ENCODE data around the gene TPRA1. TPM values are rescaled to one million over a fixed set of nuclear protein-coding genes. Genes with fewer than 3 reads are reported as not detected.

Gene TPRA1
- total RNA-seq, 1 experiment from 2014 or later: 35.1 TPM

DNA sequence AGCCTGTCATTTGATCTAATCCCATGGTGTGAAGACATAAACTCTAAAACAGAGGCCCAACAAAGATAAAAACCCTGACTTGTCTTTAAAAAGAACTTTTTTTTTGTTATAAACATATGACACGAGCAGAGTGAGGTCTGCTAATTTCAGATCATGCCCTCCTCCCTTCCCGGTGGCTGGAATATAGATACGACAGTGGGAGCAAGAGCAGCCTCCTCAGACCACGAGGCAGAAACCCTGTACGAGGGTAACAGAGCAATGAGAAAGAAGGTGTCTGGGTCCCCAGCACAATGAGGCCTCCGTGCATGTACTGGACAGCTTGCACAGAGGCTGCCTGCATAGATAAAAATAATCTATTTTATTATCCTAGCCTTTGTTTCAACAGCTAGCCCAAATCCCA lies 5.8 kb downstream of the TPRA1 start (continued):
- no peak for TF ChIP-seq SP1 (IDR thresholded peaks at IDR 0.05; ENCODE audit: low read depth)
- no peak for TF ChIP-seq SRF (IDR thresholded peaks at IDR 0.05; ENCODE audit: low read depth)

DNA sequence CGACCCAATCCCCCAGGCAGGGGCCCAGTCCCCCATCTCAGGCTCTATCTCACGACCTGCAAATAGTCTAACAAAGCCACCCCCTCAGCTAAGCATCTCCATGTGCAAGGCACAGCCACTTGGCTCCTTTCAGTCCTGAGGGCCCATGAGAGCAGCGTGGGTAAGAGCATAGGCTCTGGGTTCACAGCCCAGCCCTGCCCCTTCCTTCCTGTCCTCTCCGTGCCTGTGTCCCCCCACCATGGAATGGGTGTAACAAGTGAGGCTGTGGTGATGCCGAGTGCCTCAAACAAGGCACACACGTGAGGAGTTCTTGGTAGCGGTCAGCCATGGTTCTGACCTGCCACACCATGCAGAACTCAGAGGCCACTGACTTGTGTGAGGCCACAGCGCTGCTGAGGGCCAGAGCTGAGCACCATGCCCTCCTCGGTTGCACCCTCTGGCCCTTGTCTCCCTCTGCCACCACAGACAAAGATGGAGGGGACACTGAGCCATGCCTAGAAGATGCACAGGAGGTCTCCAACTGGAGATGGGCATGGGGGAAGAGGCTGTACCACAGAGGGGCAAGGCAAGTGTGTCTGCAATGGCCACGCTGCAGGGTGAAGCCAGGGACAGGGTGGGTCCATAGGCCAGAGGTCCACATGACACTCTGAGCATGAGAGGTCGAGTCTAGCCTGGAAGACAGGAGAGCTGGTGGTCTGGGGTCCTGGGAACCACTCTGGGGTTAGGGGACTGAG lies 10.0 kb downstream of the TPRA1 start:
- intact Hi-C loops (cut with micrococcal nuclease): no loop called here
- no peak for ATAC-seq
- no peaks in the 10 kb centered on the region for H4K20me1 ChIP-seq (ENCODE audit: insufficient read depth)
- POLR2A ChIA-PET: no interaction called here
- no peaks in the 10 kb centered on the region for H3K27me3 ChIP-seq (ENCODE audit: insufficient read depth, low read length)
- no peak overlapping the region for H3K4me2 ChIP-seq (ENCODE audit: low read length)
- no peak for DNase-seq (ENCODE audit: low read depth, low spot score)
- CTCF ChIA-PET: no interaction called here
- BruUV-seq (replicated peaks): no TSS peak
- no peak overlapping the region for H3K27ac ChIP-seq (ENCODE audit: low read depth, low read length)
- RAD21 ChIA-PET (ENCODE audit: low non-redundant PET in 1 of 2, low total read pairs in 2 of 2, uncharacterized antibody in 2 of 2, unreplicated experiment in 2 of 2): no interaction called here
- H3K4me1 ChIP-seq (ENCODE audit: control insufficient read depth in 1 of 2, insufficient read depth in 2 of 2, low read length in 2 of 2): no peaks in the 10 kb centered on the region; a peak in 1 of 4 replicates
- no peaks in the 10 kb centered on the region for H3K9me2 ChIP-seq (ENCODE audit: insufficient read depth)
- H3K79me2 ChIP-seq (ENCODE audit: insufficient read depth, low read length): peaks cover 26% of the 10 kb centered on the region
- H2AFZ ChIP-seq (ENCODE audit: low read depth, low read length, poor library complexity, severe bottlenecking): no peak overlapping the region
- no peak overlapping the region for H3K4me3 ChIP-seq (replicated peaks in 1 of 2; ENCODE audit: low read depth in 1 of 2, low read length in 2 of 2)
- peaks cover 0 to 7% of the 10 kb centered on the region in 2 experiments; a peak in 1 of 4 replicates for H3K36me3 ChIP-seq (ENCODE audit: control insufficient read depth in 1 of 2, insufficient read depth in 2 of 2, low read length in 2 of 2)
- TF ChIP-seq CEBPB (IDR thresholded peaks at IDR 0.05; ENCODE audit: low read depth): no peak
- TF ChIP-seq ZFX (IDR thresholded peaks at IDR 0.05): no peak
- TF ChIP-seq SRF (IDR thresholded peaks at IDR 0.05; ENCODE audit: low read depth): no peak
- TF ChIP-seq, protein P1, sequence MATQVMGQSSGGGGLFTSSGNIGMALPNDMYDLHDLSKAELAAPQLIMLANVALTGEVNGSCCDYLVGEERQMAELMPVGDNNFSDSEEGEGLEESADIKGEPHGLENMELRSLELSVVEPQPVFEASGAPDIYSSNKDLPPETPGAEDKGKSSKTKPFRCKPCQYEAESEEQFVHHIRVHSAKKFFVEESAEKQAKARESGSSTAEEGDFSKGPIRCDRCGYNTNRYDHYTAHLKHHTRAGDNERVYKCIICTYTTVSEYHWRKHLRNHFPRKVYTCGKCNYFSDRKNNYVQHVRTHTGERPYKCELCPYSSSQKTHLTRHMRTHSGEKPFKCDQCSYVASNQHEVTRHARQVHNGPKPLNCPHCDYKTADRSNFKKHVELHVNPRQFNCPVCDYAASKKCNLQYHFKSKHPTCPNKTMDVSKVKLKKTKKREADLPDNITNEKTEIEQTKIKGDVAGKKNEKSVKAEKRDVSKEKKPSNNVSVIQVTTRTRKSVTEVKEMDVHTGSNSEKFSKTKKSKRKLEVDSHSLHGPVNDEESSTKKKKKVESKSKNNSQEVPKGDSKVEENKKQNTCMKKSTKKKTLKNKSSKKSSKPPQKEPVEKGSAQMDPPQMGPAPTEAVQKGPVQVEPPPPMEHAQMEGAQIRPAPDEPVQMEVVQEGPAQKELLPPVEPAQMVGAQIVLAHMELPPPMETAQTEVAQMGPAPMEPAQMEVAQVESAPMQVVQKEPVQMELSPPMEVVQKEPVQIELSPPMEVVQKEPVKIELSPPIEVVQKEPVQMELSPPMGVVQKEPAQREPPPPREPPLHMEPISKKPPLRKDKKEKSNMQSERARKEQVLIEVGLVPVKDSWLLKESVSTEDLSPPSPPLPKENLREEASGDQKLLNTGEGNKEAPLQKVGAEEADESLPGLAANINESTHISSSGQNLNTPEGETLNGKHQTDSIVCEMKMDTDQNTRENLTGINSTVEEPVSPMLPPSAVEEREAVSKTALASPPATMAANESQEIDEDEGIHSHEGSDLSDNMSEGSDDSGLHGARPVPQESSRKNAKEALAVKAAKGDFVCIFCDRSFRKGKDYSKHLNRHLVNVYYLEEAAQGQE (IDR thresholded peaks at IDR 0.05; ENCODE audit: low read depth): no peak
- TF ChIP-seq, protein P2, sequence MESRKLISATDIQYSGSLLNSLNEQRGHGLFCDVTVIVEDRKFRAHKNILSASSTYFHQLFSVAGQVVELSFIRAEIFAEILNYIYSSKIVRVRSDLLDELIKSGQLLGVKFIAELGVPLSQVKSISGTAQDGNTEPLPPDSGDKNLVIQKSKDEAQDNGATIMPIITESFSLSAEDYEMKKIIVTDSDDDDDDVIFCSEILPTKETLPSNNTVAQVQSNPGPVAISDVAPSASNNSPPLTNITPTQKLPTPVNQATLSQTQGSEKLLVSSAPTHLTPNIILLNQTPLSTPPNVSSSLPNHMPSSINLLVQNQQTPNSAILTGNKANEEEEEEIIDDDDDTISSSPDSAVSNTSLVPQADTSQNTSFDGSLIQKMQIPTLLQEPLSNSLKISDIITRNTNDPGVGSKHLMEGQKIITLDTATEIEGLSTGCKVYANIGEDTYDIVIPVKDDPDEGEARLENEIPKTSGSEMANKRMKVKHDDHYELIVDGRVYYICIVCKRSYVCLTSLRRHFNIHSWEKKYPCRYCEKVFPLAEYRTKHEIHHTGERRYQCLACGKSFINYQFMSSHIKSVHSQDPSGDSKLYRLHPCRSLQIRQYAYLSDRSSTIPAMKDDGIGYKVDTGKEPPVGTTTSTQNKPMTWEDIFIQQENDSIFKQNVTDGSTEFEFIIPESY (IDR thresholded peaks at IDR 0.05; ENCODE audit: extremely low read depth, insufficient replicate concordance, low read length): no peak
- no peak for TF ChIP-seq EZH2phosphoT487 (IDR thresholded peaks at IDR 0.05; ENCODE audit: borderline replicate concordance)
- no peak for TF ChIP-seq CBX3 (IDR thresholded peaks at IDR 0.05; ENCODE audit: low read depth)
- TF ChIP-seq, protein P3, sequence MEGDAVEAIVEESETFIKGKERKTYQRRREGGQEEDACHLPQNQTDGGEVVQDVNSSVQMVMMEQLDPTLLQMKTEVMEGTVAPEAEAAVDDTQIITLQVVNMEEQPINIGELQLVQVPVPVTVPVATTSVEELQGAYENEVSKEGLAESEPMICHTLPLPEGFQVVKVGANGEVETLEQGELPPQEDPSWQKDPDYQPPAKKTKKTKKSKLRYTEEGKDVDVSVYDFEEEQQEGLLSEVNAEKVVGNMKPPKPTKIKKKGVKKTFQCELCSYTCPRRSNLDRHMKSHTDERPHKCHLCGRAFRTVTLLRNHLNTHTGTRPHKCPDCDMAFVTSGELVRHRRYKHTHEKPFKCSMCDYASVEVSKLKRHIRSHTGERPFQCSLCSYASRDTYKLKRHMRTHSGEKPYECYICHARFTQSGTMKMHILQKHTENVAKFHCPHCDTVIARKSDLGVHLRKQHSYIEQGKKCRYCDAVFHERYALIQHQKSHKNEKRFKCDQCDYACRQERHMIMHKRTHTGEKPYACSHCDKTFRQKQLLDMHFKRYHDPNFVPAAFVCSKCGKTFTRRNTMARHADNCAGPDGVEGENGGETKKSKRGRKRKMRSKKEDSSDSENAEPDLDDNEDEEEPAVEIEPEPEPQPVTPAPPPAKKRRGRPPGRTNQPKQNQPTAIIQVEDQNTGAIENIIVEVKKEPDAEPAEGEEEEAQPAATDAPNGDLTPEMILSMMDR (IDR thresholded peaks at IDR 0.05 in 2 of 3, conservative IDR thresholded peaks at IDR 0.05 in 1 of 3; ENCODE audit: borderline replicate concordance in 1 of 3, insufficient read depth in 1 of 3, low read depth in 2 of 3, low read length in 2 of 3): no peak
- TF ChIP-seq FOSL1 (IDR thresholded peaks at IDR 0.05; ENCODE audit: low read depth): no peak
- no peak for TF ChIP-seq POLR2AphosphoS5 (IDR thresholded peaks at IDR 0.05; ENCODE audit: low read depth, low read length)
- TF ChIP-seq, protein P4, sequence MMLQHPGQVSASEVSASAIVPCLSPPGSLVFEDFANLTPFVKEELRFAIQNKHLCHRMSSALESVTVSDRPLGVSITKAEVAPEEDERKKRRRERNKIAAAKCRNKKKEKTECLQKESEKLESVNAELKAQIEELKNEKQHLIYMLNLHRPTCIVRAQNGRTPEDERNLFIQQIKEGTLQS (IDR thresholded peaks at IDR 0.05): no peak
- TF ChIP-seq YY1 (IDR thresholded peaks at IDR 0.05; ENCODE audit: extremely low read depth, insufficient replicate concordance, low read depth, low read length): no peak
- no peak for TF ChIP-seq SIN3A (IDR thresholded peaks at IDR 0.05; ENCODE audit: low read depth)
- TF ChIP-seq SP1 (IDR thresholded peaks at IDR 0.05; ENCODE audit: low read depth): no peak
- no peak for TF ChIP-seq EGR1 (IDR thresholded peaks at IDR 0.05; ENCODE audit: low read depth)
- TF ChIP-seq POLR2A (IDR thresholded peaks at IDR 0.05; ENCODE audit: borderline replicate concordance, extremely low read depth, insufficient read depth, insufficient read length): no peak
- TF ChIP-seq RAD21 (IDR thresholded peaks at IDR 0.05; ENCODE audit: low read depth): no peak
- TF ChIP-seq JUND (IDR thresholded peaks at IDR 0.05): no peak
- no peaks in the 10 kb centered on the region for H3K9me3 ChIP-seq (ENCODE audit: control insufficient read depth in 1 of 2, insufficient read depth in 1 of 2, low read depth in 1 of 2, low read length in 2 of 2)
- H3K9ac ChIP-seq (ENCODE audit: low read length): no peak overlapping the region
